Placental pericyte (primary cell): ENCODE data around the gene PRF1. TPM values are rescaled to one million over a fixed set of nuclear protein-coding genes. Genes with fewer than 3 reads are reported as not detected.

Experiments used
- total RNA-seq: library from RNA; depleted of rRNA; stranded (reverse); fragments of >200 nt; gene quantifications from 2 replicates; pipeline ENCODE4 v1.2.3, GENCODE V29; 2012

Gene PRF1
- not detected in 2 replicates for total RNA-seq

DNA sequence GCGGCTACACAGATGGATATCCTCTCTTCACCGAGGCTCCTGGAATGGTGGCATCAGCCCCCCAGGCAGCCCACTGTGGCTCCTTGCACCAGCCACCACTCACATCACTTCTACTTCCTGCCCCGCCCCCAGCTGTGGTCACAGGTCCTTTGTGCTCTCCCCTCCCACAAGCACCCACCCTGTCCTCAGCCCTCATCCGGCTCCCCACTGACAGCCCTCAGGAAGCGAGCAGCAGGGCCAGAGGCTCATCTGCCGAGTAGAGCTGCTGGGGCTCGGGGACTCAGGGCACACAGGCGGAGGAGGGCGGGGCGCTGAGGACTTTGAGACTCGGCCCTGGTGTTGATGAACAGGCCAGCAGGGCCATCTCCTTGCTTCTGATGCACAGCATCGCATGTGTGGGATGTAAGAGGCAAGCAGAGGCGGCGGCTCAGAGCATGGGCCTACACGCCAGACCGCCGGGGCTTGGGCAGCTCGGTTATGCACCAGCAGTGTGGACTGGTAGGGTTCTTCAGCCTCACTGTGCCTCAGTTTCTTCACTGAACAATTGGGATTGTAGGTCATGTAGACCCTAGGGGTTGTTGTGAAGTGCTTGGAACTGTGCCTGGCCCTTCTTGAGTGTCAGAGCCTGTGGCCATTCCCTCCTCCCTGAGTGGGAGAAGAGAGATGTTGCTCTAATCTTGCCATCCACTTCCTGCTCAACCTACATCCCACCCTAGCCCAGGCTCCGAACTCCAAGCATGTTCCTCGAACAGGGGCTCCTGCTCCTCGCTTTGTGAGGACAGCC, at the start of gene PRF1:
Gene PRF1 (minus strand): TSS at position 77 of the 784 bp plus-strand sequence. CDS start 1,839 bp downstream, outside the sequence.

Other genes starting within 250 kb of the PRF1 start
- 6.7 and 7.7 TPM in 2 replicates for gene LRRC20, start 220.1 kb downstream of the PRF1 start, total RNA-seq
- 44.6 and 62.9 TPM in 2 replicates for gene EIF4EBP2, start 198.6 kb downstream of the PRF1 start, total RNA-seq
- gene NODAL, start 161.1 kb downstream of the PRF1 start, total RNA-seq: not detected in 2 replicates
- under 0.01 and 0.29 TPM in 2 replicates for gene PALD1, start 124.0 kb downstream of the PRF1 start, total RNA-seq
- 2.2 and 12.5 TPM in 2 replicates for gene ADAMTS14, start 69.8 kb upstream of the PRF1 start, total RNA-seq
- not detected in 2 replicates for gene TBATA, start 182.6 kb upstream of the PRF1 start, total RNA-seq
- gene SGPL1, start 213.2 kb upstream of the PRF1 start, total RNA-seq: 43.8 and 56.0 TPM in 2 replicates